ENCODE measurements around the gene KCNK6. TPM values are rescaled to one million over a fixed set of nuclear protein-coding genes. Genes with fewer than 3 reads are reported as not detected.

Gene KCNK6
- total and polyA plus RNA-seq, 10 of the 15 experiments (the other 5 are each of a cell fraction or from before 2014, with no cell fraction given): 0.04 to 1.4 (median 1.1) TPM

DNA sequence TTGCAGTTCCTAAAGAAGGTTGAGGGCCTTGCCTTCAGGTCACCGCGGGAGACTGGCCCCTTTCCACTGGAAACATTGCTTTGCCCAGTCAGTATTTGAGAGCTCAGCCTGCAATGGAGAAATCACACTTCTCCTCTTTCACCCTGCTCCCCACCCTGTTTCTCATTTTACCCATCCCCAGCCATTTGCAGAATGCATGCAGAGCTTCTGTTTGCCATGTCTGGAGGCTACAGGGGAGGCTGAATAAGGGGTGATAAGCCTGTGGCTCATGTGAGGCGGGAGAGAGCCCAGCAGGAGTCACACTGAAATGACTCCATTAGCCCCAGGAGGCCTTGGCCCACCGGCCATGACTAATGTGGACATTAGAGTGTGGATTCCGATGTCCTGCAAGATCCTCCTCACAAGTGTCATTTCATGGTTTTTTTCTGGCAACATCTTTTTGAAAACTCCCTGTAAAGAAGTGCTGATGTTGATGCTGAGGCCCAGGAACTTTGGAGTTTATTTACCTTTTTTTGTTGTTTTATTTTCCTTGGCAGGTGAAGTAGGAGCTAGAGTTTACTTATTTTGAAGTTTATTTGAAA lies 49.0 kb upstream of the KCNK6 start:
- ChIA-PET SMC1A (ENCODE audit: uncharacterized antibody, unreplicated experiment) (interaction anchor here (0.9 kb wide), 1 partner anchor 374 kb away, joined by 3 read pairs; no protein-coding TSS in a partner anchor), CTCF (no interaction called here), POLR2A (no interaction called here), RAD21 (ENCODE audit: unreplicated experiment) (no interaction called here)
- Histone ChIP-seq H4K20me1 (ENCODE audit: control insufficient read depth, insufficient read depth) (no peaks in the 10 kb centered on the region), H3K4me1 (ENCODE audit: control insufficient read depth, insufficient read depth, low read length) (no peaks in the 10 kb centered on the region), H3K4me3 (no peak overlapping the region), H3K9ac (ENCODE audit: control insufficient read depth, insufficient read depth, low read length) (no peak overlapping the region), H3K4me2 (ENCODE audit: control insufficient read depth, insufficient read depth) (no peak overlapping the region), H3K79me2 (ENCODE audit: control insufficient read depth, insufficient read depth, low read length) (no peaks in the 10 kb centered on the region), H3K9me3 (replicated peaks; ENCODE audit: control insufficient read depth, insufficient read depth, low read length) (no peaks in the 10 kb centered on the region), H3K27ac (ENCODE audit: control insufficient read depth, insufficient read depth) (no peak overlapping the region), H3K27me3 (replicated peaks in 1 of 2; ENCODE audit: control insufficient read depth in 2 of 2, insufficient read depth in 2 of 2, low read length in 1 of 2) (no peaks in the 10 kb centered on the region), H3K36me3 (ENCODE audit: control insufficient read depth in 2 of 2, insufficient read depth in 2 of 2, low read length in 1 of 2) (no peaks in the 10 kb centered on the region), H2AFZ (ENCODE audit: control insufficient read depth, low read depth, low read length) (no peak overlapping the region)
- intact Hi-C loops (cut with micrococcal nuclease; ENCODE audit: unreplicated experiment): no loop called here
- TF ChIP-seq MEF2B (IDR thresholded peaks at IDR 0.05; ENCODE audit: partially characterized antibody, poor library complexity, severe bottlenecking): no peak
- no peak for TF ChIP-seq SMARCA5 (IDR thresholded peaks at IDR 0.05)
- TF ChIP-seq ESRRA (IDR thresholded peaks at IDR 0.05; ENCODE audit: low read length): no peak
- TF ChIP-seq, protein P1, sequence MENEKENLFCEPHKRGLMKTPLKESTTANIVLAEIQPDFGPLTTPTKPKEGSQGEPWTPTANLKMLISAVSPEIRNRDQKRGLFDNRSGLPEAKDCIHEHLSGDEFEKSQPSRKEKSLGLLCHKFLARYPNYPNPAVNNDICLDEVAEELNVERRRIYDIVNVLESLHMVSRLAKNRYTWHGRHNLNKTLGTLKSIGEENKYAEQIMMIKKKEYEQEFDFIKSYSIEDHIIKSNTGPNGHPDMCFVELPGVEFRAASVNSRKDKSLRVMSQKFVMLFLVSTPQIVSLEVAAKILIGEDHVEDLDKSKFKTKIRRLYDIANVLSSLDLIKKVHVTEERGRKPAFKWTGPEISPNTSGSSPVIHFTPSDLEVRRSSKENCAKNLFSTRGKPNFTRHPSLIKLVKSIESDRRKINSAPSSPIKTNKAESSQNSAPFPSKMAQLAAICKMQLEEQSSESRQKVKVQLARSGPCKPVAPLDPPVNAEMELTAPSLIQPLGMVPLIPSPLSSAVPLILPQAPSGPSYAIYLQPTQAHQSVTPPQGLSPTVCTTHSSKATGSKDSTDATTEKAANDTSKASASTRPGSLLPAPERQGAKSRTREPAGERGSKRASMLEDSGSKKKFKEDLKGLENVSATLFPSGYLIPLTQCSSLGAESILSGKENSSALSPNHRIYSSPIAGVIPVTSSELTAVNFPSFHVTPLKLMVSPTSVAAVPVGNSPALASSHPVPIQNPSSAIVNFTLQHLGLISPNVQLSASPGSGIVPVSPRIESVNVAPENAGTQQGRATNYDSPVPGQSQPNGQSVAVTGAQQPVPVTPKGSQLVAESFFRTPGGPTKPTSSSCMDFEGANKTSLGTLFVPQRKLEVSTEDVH (IDR thresholded peaks at IDR 0.05; ENCODE audit: low read depth, partially characterized antibody): no peak
- TF ChIP-seq ASH2L (IDR thresholded peaks at IDR 0.05; ENCODE audit: borderline replicate concordance, low read depth): no peak
- TF ChIP-seq, protein P2, sequence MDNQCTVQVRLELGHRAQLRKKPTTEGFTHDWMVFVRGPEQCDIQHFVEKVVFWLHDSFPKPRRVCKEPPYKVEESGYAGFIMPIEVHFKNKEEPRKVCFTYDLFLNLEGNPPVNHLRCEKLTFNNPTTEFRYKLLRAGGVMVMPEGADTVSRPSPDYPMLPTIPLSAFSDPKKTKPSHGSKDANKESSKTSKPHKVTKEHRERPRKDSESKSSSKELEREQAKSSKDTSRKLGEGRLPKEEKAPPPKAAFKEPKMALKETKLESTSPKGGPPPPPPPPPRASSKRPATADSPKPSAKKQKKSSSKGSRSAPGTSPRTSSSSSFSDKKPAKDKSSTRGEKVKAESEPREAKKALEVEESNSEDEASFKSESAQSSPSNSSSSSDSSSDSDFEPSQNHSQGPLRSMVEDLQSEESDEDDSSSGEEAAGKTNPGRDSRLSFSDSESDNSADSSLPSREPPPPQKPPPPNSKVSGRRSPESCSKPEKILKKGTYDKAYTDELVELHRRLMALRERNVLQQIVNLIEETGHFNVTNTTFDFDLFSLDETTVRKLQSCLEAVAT (IDR thresholded peaks at IDR 0.05): no peak
- TF ChIP-seq, protein P3, sequence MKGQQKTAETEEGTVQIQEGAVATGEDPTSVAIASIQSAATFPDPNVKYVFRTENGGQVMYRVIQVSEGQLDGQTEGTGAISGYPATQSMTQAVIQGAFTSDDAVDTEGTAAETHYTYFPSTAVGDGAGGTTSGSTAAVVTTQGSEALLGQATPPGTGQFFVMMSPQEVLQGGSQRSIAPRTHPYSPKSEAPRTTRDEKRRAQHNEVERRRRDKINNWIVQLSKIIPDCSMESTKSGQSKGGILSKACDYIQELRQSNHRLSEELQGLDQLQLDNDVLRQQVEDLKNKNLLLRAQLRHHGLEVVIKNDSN (IDR thresholded peaks at IDR 0.05; ENCODE audit: borderline replicate concordance, extremely low read length, insufficient read depth, low read depth, low read length): no peak
- no peak for TF ChIP-seq POU2F2 (IDR thresholded peaks at IDR 0.05; ENCODE audit: borderline replicate concordance, low read depth, low read length)
- no peak for TF ChIP-seq JUND (IDR thresholded peaks at IDR 0.05; ENCODE audit: low read depth, low read length)
- TF ChIP-seq CHD4 (IDR thresholded peaks at IDR 0.05): no peak
- TF ChIP-seq SIX5 (IDR thresholded peaks at IDR 0.05; ENCODE audit: low read depth, low read length, severe bottlenecking): no peak
- TF ChIP-seq NFXL1 (IDR thresholded peaks at IDR 0.05; ENCODE audit: borderline replicate concordance): no peak
- ATAC-seq (no peak), FAIRE-seq (no peak), DNase-seq (ENCODE audit: low read depth, low spot score) (no peak)
- in situ Hi-C loops (cut with MboI): no loop called here
- BruUV-seq (replicated peaks): no TSS peak
- 62% methylated on average over 5 of the region's 5 CpGs for WGBS (ENCODE audit: insufficient coverage, insufficient replicate concordance, low lambda C conversion rate, missing lambda C conversion rate)
